Activated effector memory CD4-positive, alpha-beta T cell treated with Interleukin-2 at 50 U/mL for 16 hours (primary cell): ENCODE results near the gene NKD1.
"Not testable (repeated sequence)": the region's sequence is repeated elsewhere in the genome, so short reads cannot be mapped to it uniquely, and the experiment has no call there.

Experiments
- DNase-seq: peaks from one replicate; pipeline ENCODE4 v3.0.0-alpha.2; 2020

Gene NKD1

GRCh38 chr16:50520451-50521245 lies 27.5 kb upstream of the NKD1 start:
- DNase-seq, result no peak

- DNase-seq, result no peak
These were observed 26.8 kb upstream of the NKD1 start for GRCh38 chr16:50521246-50521900.

DNA sequence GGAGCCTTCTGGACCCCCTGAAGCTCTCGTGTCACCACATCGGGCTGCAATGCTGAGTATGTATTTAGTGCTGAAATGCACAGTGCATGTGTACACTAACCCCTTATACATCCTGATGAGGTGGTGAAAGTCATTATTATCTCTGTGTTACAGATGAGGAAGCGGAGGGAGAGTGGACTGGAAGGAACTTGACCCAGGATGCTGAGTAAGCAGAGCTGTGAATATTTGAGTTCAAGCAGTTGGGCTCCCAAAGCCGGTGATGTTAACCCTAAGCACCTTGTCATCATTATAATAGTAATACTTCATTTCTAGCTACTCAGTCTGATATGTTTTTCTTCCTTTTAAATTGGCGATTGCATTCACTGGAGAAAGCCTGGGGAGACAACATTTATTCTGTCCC lies 25.9 kb upstream of the NKD1 start:
- DNase-seq, result no peak

DNA sequence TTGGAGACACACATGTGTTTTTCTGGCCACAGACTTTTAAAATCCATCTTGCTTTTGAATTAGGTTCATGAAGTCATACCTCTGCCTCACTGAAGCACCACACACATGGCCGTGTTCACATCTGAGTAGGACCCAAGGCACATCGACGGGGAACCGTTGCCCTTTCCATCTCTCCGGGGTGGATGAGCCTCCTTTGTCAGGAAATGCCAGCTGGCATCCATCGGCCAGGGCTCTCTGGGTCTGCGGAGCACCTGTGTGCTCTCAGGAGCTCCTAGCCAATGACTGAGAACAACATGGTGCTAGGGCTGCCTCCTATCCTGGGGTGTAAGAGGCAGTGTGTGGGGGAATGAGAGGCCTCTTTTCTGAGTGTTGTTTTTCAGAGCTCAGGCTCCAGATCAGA lies 24.5 kb upstream of the NKD1 start:
- DNase-seq, result no peak

DNA sequence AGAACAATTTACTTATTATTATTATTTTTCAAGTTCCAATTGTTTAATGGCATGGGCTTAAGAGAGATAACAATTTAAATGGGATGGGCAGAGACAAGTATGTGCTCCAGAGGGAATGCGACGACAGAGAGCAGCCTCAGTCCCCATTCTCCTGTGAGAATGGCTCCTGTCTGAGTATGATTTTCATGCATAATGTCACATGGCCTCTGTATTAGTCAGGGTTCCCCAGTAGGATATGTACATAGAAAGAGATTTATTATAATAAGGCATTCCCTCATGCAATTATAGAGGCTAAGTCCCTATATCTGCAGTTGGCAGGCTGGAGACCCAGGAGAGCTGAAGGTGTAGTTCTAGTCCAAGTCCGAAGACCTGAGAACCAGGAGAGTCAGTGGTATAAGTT lies 22.9 kb upstream of the NKD1 start:
- DNase-seq, result no peak

DNA sequence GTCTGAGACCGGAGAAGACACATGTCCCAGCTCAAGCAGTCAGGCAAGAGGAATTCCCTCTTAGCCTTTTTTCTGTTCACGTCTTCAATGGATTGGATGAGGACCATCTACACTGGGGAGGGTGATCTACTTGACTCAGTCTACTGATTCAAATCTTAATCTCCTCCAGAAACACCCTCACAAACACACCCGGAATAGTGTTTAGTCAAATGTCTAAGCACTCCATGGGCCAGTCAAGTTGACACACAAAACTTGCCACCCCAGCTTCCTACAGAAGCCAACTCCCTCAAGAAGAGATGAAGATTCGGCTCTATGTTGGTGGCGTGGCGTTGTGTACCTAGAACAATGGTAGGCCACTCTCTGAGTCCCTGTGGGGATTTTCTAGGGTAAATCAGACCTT lies 22.5 kb upstream of the NKD1 start:
- DNase-seq, result no peak

DNA sequence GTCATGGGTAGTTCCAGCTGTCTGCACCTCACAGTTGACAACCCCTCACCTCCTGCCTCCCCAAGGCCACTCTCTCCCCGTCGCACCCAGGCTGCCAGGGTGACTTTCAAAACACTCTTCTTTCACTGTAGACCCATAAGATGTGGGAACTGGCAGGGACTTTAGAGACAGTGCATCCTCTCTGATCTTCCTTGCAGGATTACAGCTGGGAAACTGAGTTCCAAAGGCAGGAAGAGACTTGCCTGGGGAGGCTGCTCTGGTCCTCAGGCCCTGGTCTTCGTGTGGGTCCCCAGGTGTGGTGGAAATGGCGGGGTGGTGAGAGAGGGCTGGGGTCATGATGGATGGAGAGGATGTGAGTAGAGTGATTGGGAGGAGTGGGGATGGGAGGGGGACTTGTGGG lies 21.9 kb upstream of the NKD1 start:
- no peak for DNase-seq

DNA sequence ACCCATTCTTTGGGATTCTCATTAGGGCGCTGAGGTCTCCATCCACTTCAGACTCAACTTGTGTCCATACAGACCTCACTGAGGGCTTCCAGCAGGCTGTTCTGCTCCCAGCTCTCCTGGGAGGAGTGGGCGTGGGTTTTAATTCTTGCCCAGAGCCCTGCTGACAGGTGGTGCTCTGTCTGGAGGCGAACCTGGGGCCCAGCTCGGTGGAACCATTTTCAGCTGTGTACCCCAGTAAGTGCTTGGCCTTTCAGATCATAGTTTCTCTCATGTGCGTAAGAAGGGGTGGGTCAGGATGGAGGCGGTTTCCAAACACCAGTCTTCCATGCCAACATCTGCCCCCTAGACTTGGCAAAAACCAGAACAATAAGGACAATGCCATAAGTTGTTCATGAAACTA lies 21.4 kb upstream of the NKD1 start:
- DNase-seq, result no peak

DNA sequence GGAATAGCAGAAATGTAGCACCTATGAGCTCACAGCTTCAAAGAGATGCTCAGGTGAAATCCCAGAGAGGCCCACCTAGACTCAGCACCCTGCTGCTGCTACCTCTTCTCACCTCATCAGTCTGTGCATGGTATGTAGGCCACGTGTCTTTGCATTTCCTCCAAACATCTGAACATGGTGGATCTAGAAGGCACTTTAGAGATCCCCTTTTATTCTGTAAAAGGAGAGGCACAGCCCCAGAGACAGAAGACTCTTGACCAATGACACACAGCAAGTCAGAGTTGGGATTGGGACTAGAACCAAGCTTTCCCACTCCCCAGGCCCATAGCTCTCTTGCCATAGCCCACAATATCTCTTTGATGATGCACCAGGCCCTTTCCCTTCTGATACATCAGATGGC lies 19.4 kb upstream of the NKD1 start:
- no peak for DNase-seq

DNA sequence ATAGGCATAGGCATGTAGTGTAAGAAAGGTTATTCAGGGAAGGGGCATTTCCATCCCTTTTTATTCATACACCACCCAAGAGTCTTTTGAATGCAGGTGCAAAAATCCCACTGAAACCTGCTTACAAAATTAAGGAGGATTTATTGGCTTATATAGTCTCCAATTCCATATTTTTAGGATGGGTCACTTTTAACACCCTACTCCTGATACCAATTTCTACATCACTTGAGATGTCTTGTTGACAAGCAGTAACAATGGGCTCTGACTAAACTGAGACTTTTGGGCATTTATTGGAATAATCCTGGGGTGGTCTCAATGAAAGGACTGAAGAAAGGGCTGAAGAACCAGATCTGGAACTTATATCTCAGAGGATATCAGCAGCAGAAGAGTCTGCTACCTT lies 18.9 kb upstream of the NKD1 start:
- no peak for DNase-seq

GRCh38 chr16:50530277-50531236 lies 17.6 kb upstream of the NKD1 start:
- DNase-seq, result no peak

- no peak for DNase-seq
These were observed 16.8 kb upstream of the NKD1 start for GRCh38 chr16:50531359-50531758.

DNA sequence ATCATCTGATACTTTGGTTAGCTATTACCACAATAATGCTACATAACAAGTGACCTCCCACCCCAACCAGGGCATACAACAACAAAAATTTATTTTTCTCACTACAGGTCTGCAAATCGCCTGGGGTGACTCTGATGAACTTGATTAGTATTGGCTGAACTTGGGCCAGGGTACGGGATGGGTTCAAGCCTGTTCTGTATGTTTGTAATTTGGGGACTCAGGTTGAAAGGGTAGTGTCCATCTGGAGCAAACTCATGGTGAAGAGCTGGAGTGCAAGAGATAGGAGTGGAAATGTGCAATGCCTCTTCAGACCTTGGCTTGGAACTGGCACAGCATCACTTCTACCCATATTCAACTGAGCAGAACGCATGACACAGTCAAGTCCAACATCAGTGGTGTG lies 16.3 kb upstream of the NKD1 start:
- DNase-seq, result no peak

GRCh38 chr16:50532576-50532975 lies 15.6 kb upstream of the NKD1 start:
- DNase-seq, result no peak

GRCh38 chr16:50533317-50533716 lies 14.9 kb upstream of the NKD1 start:
- DNase-seq, result no peak

DNA sequence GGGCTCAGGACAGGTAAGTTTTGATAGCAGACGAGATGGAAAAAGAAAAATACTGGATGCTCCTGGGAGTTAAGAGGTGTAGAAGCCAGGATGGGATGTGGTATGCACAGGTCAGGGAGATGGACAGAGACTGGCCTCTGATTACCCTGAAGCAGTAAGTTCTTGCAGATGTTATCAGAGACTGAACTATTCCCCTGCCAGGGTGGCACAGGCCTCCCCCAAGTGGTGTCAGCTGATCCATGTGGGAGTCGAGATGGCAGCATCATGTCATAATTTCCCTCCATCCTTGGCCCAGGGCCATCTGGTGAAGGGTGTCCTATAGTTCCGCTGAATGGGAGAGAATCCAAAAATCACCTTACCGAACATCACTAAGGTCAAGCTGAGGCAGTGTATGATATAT lies 14.1 kb upstream of the NKD1 start:
- no peak for DNase-seq

DNA sequence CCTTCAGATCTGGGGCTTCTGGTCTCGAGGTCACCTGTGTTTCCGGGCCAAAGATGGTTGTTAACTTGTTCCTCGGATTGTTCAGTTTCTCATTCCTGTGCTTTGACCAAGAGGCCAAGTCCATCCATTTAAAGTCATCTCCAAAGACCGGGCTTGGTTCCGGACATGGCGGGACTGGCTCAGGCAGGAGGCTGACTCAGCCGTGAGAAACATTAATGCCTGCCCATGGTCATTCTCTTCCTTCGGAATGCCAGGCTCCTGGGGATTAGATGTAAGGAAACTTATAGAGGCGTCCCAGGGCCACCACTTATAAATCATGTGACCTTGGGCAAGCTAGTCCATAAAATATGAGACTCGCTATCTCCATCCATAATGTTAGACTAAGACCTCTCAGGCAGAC lies 13.6 kb upstream of the NKD1 start:
- DNase-seq, result no peak

GRCh38 chr16:50534958-50535357 lies 13.2 kb upstream of the NKD1 start:
- no peak for DNase-seq

DNA sequence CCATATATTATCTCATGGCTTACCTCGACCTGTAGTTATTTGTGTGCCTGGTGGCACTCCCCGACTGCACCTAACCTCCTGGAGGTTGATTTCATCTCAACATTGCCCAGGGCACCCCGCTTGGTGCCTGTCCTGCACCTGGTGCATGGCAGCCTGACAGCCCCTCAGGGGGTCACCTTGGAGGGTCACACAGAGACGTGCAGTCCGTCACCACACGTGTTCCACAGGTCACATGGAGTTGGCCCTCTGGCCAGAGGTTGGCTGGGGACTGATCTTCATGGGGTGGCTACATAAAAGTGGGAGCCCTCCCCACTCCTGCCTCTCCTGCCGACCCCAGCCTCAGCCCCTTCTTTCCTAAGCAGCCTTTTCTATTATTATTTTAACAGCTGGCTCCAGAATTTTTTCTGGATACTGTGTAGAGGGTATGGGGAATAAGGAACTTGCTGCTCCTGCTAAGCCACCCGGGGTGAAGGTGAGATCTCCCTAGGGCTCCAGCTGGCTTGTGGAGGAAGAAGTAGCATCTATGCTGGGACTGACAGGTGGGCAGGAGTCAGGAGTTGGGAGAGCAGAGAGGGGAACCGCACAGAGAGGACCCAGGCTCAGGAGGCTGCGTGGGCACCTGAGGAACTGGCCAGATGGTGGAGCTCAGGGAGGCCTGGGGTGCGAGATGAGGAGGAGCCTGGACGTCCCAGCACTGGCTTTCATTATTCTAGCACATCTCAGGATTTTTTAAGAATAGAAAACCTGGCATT lies 12.5 kb upstream of the NKD1 start:
- no peak for DNase-seq

DNA sequence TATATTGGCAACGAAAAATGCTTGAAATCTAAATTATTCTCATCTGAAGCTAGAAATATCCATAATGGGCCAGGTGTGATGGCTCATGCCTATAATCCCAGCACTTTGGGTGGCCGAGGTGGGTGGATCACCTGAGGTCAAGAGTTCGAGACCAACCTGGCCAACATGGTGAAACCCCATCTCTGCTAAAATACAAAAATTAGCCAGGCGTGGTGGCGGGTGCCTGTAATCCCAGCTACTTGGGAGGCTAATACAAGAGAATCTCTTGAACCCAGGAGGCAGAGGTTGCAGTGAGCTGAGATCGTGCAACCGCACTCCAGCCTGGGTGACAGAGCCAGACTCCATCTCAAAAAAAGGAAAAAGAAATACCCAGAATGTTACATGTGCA lies 11.9 kb upstream of the NKD1 start:
- DNase-seq, result not testable (repeated sequence)

GRCh38 chr16:50537533-50538290 lies 10.5 kb upstream of the NKD1 start:
- no peak for DNase-seq

- no peak for DNase-seq
These were observed 9.7 kb upstream of the NKD1 start for GRCh38 chr16:50538411-50539052.
